Measurements from ENCODE around the gene ACTR5.

- TF ChIP-seq, protein P1, sequence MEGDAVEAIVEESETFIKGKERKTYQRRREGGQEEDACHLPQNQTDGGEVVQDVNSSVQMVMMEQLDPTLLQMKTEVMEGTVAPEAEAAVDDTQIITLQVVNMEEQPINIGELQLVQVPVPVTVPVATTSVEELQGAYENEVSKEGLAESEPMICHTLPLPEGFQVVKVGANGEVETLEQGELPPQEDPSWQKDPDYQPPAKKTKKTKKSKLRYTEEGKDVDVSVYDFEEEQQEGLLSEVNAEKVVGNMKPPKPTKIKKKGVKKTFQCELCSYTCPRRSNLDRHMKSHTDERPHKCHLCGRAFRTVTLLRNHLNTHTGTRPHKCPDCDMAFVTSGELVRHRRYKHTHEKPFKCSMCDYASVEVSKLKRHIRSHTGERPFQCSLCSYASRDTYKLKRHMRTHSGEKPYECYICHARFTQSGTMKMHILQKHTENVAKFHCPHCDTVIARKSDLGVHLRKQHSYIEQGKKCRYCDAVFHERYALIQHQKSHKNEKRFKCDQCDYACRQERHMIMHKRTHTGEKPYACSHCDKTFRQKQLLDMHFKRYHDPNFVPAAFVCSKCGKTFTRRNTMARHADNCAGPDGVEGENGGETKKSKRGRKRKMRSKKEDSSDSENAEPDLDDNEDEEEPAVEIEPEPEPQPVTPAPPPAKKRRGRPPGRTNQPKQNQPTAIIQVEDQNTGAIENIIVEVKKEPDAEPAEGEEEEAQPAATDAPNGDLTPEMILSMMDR (IDR thresholded peaks at IDR 0.05; ENCODE audit: borderline replicate concordance, extremely low read depth, low read length, poor library complexity, severe bottlenecking) = no peak
- no peak for TF ChIP-seq EZH2 (IDR thresholded peaks at IDR 0.05; ENCODE audit: borderline replicate concordance, low read depth, low read length, severe bottlenecking)
Measured at GRCh38 chr20:38759106-38759505, 10.8 kb downstream of the ACTR5 start.
